HepG2 (cell line): ENCODE results near the gene DST. TPM values are rescaled to one million over a fixed set of nuclear protein-coding genes. Genes with fewer than 3 reads are reported as not detected.

Source experiments
- ATAC-seq: fragments of 200-7000 bp; cut with Tn5 transposase; 3 replicates; pipeline ENCODE4 v1.9.1; 2020; ENCODE audit warnings: mild to moderate bottlenecking, moderate library complexity
- BruUV-seq: library from RNA; stranded (reverse); fragments of 400-500 nt; replicated peaks from 2 replicates; lab custom pipeline; 2021; lab: Mats Ljungman, UMichigan
- CTCF ChIA-PET: fragments of 300-600 bp; formaldehyde crosslinking; extraction: SDS; loops from one replicate; lab custom pipeline; 2021; ENCODE audit warnings: low total read pairs, inconsistent platforms, low intra/inter-chr PET ratio; lab: Yijun Ruan, JAX
- POLR2A ChIA-PET: fragments of 350-600 bp; sonication (Branson Sonifier 250); formaldehyde crosslinking; loops from one replicate; lab custom pipeline; 2020; ENCODE audit warnings: antibody characterized with exemption, inconsistent platforms; lab: Yijun Ruan, JAX
- DNase-seq: peaks from one replicate; pipeline ENCODE4 v3.0.0-alpha.2; 2015; ENCODE audit warnings: low spot score
- FAIRE-seq: peaks from 3 replicates; lab custom pipeline; 2011; peaks lifted over from hg19 to GRCh38; lab: Jason Lieb, UNC
- H2AFZ ChIP-seq: one replicate; pipeline ENCODE4 v1.6.1; 2011; ENCODE audit warnings: low read length, inconsistent platforms
- H3K27ac ChIP-seq: fragments of 300-600 bp; 3 replicates; pipeline ENCODE4 v1.8.0; 2011; ENCODE audit warnings: mixed run types, mild to moderate bottlenecking, mixed read lengths, low read length, inconsistent platforms; ENCODE audit not compliant: insufficient read depth; ENCODE audit errors: extremely low read length
- H3K27me3 ChIP-seq, 2 experiments: fragments of 200-600 bp in 1 of 2; 2 replicates in 1 of 2; 3 replicates in 1 of 2; pipeline versions ENCODE4 v1.6.0 to v1.8.0; 2011; ENCODE audit warnings: low read length in 2 of 2, mild to moderate bottlenecking in 2 of 2, moderate library complexity in 2 of 2, inconsistent platforms in 1 of 2; ENCODE audit not compliant: insufficient read depth in 2 of 2, control insufficient read depth in 1 of 2
- H3K36me3 ChIP-seq, 2 experiments: fragments of 200-600 bp in 1 of 2; replicated peaks in 1 of 2; 2 replicates in 1 of 2; 3 replicates in 1 of 2; pipeline versions ENCODE4 v1.5.1 to v1.8.0; 2011; ENCODE audit warnings: low read length in 2 of 2, inconsistent platforms in 1 of 2; ENCODE audit not compliant: insufficient read depth in 2 of 2, control insufficient read depth in 1 of 2
- H3K4me1 ChIP-seq: 2 replicates; pipeline ENCODE4 v1.5.1; 2012; ENCODE audit warnings: low read length, inconsistent platforms; ENCODE audit not compliant: insufficient read depth
- H3K4me2 ChIP-seq: 2 replicates; pipeline ENCODE4 v1.6.0; 2011; ENCODE audit warnings: low read depth, low read length, inconsistent platforms
- H3K4me3 ChIP-seq, 3 experiments: fragments of 200-600 bp in 1 of 3; sonication (generic), shearing (Covaris generic) in 1 of 3; replicated peaks in 1 of 3; 2 replicates each; pipeline ENCODE4 v1.5.1; 2011 to 2016; ENCODE audit warnings: low read length in 3 of 3, inconsistent platforms in 2 of 3, low read depth in 2 of 3, mild to moderate bottlenecking in 2 of 3, control low read depth in 1 of 3, mixed read lengths in 1 of 3; ENCODE audit not compliant: insufficient read depth in 1 of 3
- H3K79me2 ChIP-seq: one replicate; pipeline ENCODE4 v1.6.1; 2011; ENCODE audit warnings: low read length, inconsistent platforms; ENCODE audit not compliant: insufficient read depth
- H3K9ac ChIP-seq: 2 replicates; pipeline ENCODE4 v1.6.0; 2011; ENCODE audit warnings: mild to moderate bottlenecking, low read depth, low read length, inconsistent platforms; ENCODE audit not compliant: insufficient read depth
- H3K9me3 ChIP-seq: 2 replicates; pipeline ENCODE4 v1.5.1; 2012; ENCODE audit warnings: mild to moderate bottlenecking, low read length
- H4K20me1 ChIP-seq: 2 replicates; pipeline ENCODE4 v1.6.0; 2011; ENCODE audit warnings: inconsistent platforms, mild to moderate bottlenecking, low read length, moderate library complexity; ENCODE audit not compliant: insufficient read depth
- AHR ChIP-seq: IDR thresholded peaks from 2 replicates; pipeline ENCODE4 v1.6.1; 2018; ENCODE audit warnings: missing genetic modification reagents, missing compliant biosample characterization
- ARHGAP35 ChIP-seq: sonication (generic); formaldehyde crosslinking; IDR thresholded peaks from 2 replicates; pipeline ENCODE4 v1.9.0; 2022; ENCODE audit warnings: mild to moderate bottlenecking, inconsistent platforms, moderate library complexity, missing genetic modification reagents, borderline replicate concordance
- ARNT ChIP-seq: fragments of 450-650 bp; IDR thresholded peaks from 2 replicates; pipeline ENCODE4 v1.6.1; 2017
- CEBPB ChIP-seq: IDR thresholded peaks from 2 replicates; pipeline ENCODE4 v1.6.1; 2011; ENCODE audit warnings: low read depth, low read length, improper control_type of control experiment, borderline replicate concordance
- JUND ChIP-seq: sonication (generic); formaldehyde crosslinking; IDR thresholded peaks from 2 replicates; pipeline ENCODE4 v1.8.0; 2022; ENCODE audit warnings: mild to moderate bottlenecking, missing genetic modification reagents
- MED1 ChIP-seq: sonication (generic); formaldehyde crosslinking; IDR thresholded peaks from 2 replicates; pipeline ENCODE4 v1.4.0; 2020; ENCODE audit warnings: missing genetic modification reagents
- NAIF1 ChIP-seq: sonication (generic); formaldehyde crosslinking; IDR thresholded peaks from 2 replicates; pipeline ENCODE4 v1.5.0; 2020; ENCODE audit warnings: mild to moderate bottlenecking, missing genetic modification reagents, borderline replicate concordance
- NCOA1 ChIP-seq: sonication (generic); formaldehyde crosslinking; IDR thresholded peaks from 2 replicates; pipeline ENCODE4 v1.9.0; 2021; ENCODE audit warnings: missing genetic modification reagents
- RBAK ChIP-seq: sonication (generic); formaldehyde crosslinking; IDR thresholded peaks from 2 replicates; pipeline ENCODE4 v1.5.1; 2020; ENCODE audit warnings: mild to moderate bottlenecking, missing genetic modification reagents
- RBM22 ChIP-seq: fragments of 200-400 bp; formaldehyde crosslinking; optimal IDR thresholded peaks from 2 replicates; pipeline ENCODE3; 2017; ENCODE audit warnings: mild to moderate bottlenecking, low read length, moderate library complexity
- XBP1 ChIP-seq: sonication (generic); formaldehyde crosslinking; IDR thresholded peaks from 2 replicates; pipeline ENCODE4 v1.5.0; 2020; ENCODE audit warnings: missing genetic modification reagents
- ZBTB20 ChIP-seq: sonication (generic); formaldehyde crosslinking; IDR thresholded peaks from 2 replicates; pipeline ENCODE4 v1.8.1; 2023; ENCODE audit warnings: missing genetic modification reagents, low read depth, mild to moderate bottlenecking, borderline replicate concordance
- ZFY ChIP-seq: sonication (generic); formaldehyde crosslinking; IDR thresholded peaks from 2 replicates; pipeline ENCODE4 v1.4.0; 2020; ENCODE audit warnings: missing genetic modification reagents
- ZMAT3 ChIP-seq: sonication (generic); formaldehyde crosslinking; conservative IDR thresholded peaks from 2 replicates; pipeline ENCODE4 v1.7.0; 2021; ENCODE audit warnings: missing genetic modification reagents
- ZNF10 ChIP-seq: sonication (generic); formaldehyde crosslinking; IDR thresholded peaks from 2 replicates; pipeline ENCODE4 v1.4.0; 2020; ENCODE audit warnings: mild to moderate bottlenecking, low read depth, missing genetic modification reagents, borderline replicate concordance
- ZNF12 ChIP-seq: sonication (generic); formaldehyde crosslinking; IDR thresholded peaks from 2 replicates; pipeline ENCODE4 v1.5.0; 2020; ENCODE audit warnings: missing genetic modification reagents
- ZNF17 ChIP-seq: sonication (generic); formaldehyde crosslinking; IDR thresholded peaks from 2 replicates; pipeline ENCODE4 v1.5.0; 2020; ENCODE audit warnings: mild to moderate bottlenecking, missing genetic modification reagents
- ZNF274 ChIP-seq: sonication (generic); formaldehyde crosslinking; IDR thresholded peaks from 2 replicates; pipeline ENCODE4 v1.5.1; 2020; ENCODE audit warnings: mild to moderate bottlenecking, missing genetic modification reagents
- ZNF558 ChIP-seq: sonication (generic); formaldehyde crosslinking; IDR thresholded peaks from 2 replicates; pipeline ENCODE4 v1.9.0; 2022; ENCODE audit warnings: mild to moderate bottlenecking, missing genetic modification reagents, borderline replicate concordance
- ZNF674 ChIP-seq: sonication (generic); formaldehyde crosslinking; IDR thresholded peaks from 2 replicates; pipeline ENCODE4 v1.5.0; 2020; ENCODE audit warnings: low read depth, mild to moderate bottlenecking, missing genetic modification reagents
- WGBS: methylation state at CpG from one replicate; pipeline ENCODE4 v1.1.6; 2017; ENCODE audit warnings: low lambda C conversion rate; 5-methylcytosine and 5-hydroxymethylcytosine counted together
- in situ Hi-C: cut with HindIII; loops from 2 replicates; pipeline ENCODE4 v1.10.0; 2017; ENCODE audit warnings: low pct_unique_long_range_greater_than_20kb; ENCODE audit not compliant: extremely low pct_ligation_motif_present
- intact Hi-C: fragments of 100-400 bp; cut with micrococcal nuclease; formaldehyde crosslinking; loops from one replicate; pipeline ENCODE4 v1.10.0; 2022; ENCODE audit not compliant: unreplicated experiment
- polyA plus RNA-seq, 8 experiments: library from polyadenylated mRNA; depleted of rRNA in 3 of 8; stranded (reverse) in 7 of 8; unstranded in 1 of 8; fragments of >200 nt; fragmentation: Illumina TruSeq in 4 of 8; extraction: Trizol in 4 of 8; gene quantifications; 2 replicates each; pipeline versions ENCODE4 v1.2.1 to v1.2.3, GENCODE V29; 2011 to 2016; ENCODE audit warnings: low read depth in 4 of 8, missing spikeins in 1 of 8, mixed read lengths in 1 of 8; ENCODE audit not compliant: insufficient read depth in 1 of 8
- total RNA-seq, 5 experiments: library from RNA; depleted of rRNA; stranded (reverse); fragments of >200 nt; fragmentation: Illumina TruSeq; extraction: Trizol; gene quantifications; 2 replicates each; pipeline ENCODE4 v1.2.3, GENCODE V29; 2016; ENCODE audit warnings: low read depth in 1 of 5
- TF ChIP-seq, protein P1 (sequence below): sonication (generic); formaldehyde crosslinking; IDR thresholded peaks from 2 replicates; pipeline ENCODE4 v1.5.0; 2020; ENCODE audit warnings: missing genetic modification reagents

DST gene
- total and polyA plus RNA-seq, 2 of the 13 experiments (the other 11 are each of a cell fraction or from before 2014, with no cell fraction given), result 64.4 to 89.0 TPM

DNA sequence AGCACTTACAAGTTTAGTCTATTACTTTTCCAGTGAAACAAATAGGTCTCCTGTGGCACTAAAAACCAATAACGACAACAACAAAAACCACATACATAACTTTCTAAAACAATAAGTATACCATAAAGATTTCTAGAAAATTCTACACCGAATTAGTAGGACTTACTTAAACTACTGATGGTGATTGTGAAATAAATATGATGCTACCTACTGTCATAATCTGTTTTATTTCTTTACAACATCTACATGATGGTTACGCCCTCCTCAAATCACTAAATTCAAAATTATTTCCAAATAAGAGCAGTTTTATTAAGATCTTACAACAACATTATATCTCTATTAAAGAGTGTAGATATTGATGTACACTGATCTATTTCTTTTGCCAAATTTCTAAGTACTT lies 147.0 kb downstream of the DST start:
- Histone ChIP-seq H3K4me3 (no peak overlapping the region), H2AFZ (no peak overlapping the region), H4K20me1 (no peaks in the 10 kb centered on the region), H3K27ac (no peak overlapping the region), H3K4me2 (no peak overlapping the region), H3K9ac (no peak overlapping the region), H3K79me2 (no peaks in the 10 kb centered on the region), H3K9me3 (no peaks in the 10 kb centered on the region), H3K36me3 (peaks cover 13 to 47% of the 10 kb centered on the region in 2 experiments), H3K27me3 (no peaks in the 10 kb centered on the region), H3K4me1 (no peaks in the 10 kb centered on the region)
- WGBS, result 96% methylated on average over 3 of the region's 3 CpGs
- intact Hi-C loops, result no loop called here
- FAIRE-seq, result no peak
- TF ChIP-seq ZBTB20 (CRISPR knock-in tag), result no peak
- peak; percentile 59 for TF ChIP-seq CEBPB
- TF ChIP-seq ZNF10 (CRISPR knock-in tag), result no peak
- no peak for TF ChIP-seq ZNF558
- no peak for TF ChIP-seq ARHGAP35 (CRISPR knock-in tag)
- TF ChIP-seq ARNT, result no peak
- TF ChIP-seq NCOA1 (CRISPR knock-in tag), result no peak
- ATAC-seq, result no peak
- BruUV-seq, result no TSS peak
- ChIA-PET CTCF (no interaction called here), POLR2A (no interaction called here)
- in situ Hi-C loops, result no loop called here
- DNase-seq, result no peak

DNA sequence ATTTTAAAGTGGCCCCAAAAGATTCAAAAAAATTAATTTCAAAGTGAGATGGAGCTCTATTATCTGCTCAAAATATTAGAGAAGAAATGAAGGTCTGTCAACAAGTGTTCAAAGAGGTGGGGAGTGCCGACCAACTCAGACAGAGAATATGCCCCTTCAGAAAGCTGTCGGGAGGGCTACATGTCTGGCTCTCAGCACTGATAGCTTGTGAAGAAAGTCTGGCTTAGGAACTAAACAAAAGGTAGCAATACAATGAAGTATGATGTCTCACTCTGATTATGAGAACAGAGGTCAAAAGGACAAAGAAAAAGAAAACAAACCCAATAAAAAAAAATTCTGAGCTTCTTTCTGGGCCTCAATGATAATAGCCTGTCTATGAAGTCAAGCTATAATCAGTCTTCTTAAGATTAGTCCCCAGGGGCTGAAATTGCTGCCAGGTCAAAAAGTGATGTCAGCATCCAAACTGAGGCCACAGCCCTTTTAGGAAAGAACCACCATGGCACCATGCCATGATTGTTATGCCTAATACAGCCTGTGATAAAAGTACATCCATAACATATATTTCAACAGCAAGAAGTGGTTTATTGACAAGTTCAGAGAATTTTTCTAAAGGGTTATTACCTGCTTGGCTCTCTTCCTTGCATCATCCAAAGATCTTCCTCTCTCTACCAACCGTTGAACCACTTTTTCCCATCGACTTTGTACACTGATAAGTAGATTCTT lies 150.9 kb downstream of the DST start:
- no peak for FAIRE-seq
- POLR2A ChIA-PET, result no interaction called here
- CTCF ChIA-PET, result no interaction called here

More for the DNA sequence above, 150.9 kb downstream of the DST start:
- Histone ChIP-seq H3K27me3 (no peaks in the 10 kb centered on the region), H3K79me2 (no peaks in the 10 kb centered on the region), H4K20me1 (no peaks in the 10 kb centered on the region), H3K9ac (no peak overlapping the region), H3K9me3 (no peaks in the 10 kb centered on the region), H3K36me3 (peaks cover 10 to 59% of the 10 kb centered on the region in 2 experiments), H3K4me1 (no peaks in the 10 kb centered on the region), H2AFZ (no peak overlapping the region), H3K4me3 (no peak overlapping the region), H3K4me2 (no peak overlapping the region), H3K27ac (no peak overlapping the region)
- in situ Hi-C loops (no loop called here), intact Hi-C loops (no loop called here)
- BruUV-seq, result no TSS peak
- no peak for DNase-seq
- no peak for TF ChIP-seq AHR (CRISPR knock-in tag)
- TF ChIP-seq ZMAT3, result no peak
- TF ChIP-seq JUND, result no peak
- no peak for TF ChIP-seq NAIF1 (CRISPR knock-in tag)
- no peak for TF ChIP-seq XBP1 (CRISPR knock-in tag)
- no peak for TF ChIP-seq ZFY (CRISPR knock-in tag)
- TF ChIP-seq, protein P1, sequence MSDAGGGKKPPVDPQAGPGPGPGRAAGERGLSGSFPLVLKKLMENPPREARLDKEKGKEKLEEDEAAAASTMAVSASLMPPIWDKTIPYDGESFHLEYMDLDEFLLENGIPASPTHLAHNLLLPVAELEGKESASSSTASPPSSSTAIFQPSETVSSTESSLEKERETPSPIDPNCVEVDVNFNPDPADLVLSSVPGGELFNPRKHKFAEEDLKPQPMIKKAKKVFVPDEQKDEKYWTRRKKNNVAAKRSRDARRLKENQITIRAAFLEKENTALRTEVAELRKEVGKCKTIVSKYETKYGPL (CRISPR knock-in tag), result no peak
- no peak for TF ChIP-seq RBM22
- TF ChIP-seq RBAK, result no peak
- TF ChIP-seq ZNF674 (CRISPR knock-in tag), result no peak
- TF ChIP-seq ZNF17 (CRISPR knock-in tag), result no peak
- TF ChIP-seq ZNF12 (CRISPR knock-in tag), result no peak
- no peak for TF ChIP-seq ZNF274 (CRISPR knock-in tag)
- TF ChIP-seq MED1 (CRISPR knock-in tag), result no peak
- ATAC-seq, result no peak
- WGBS, result 93% methylated on average over 4 of the region's 4 CpGs
